Activated CD4-positive, alpha-beta T cell treated with anti-CD3 and anti-CD28 coated beads, Interleukin-2, amount 50 U/mL, for 4 hours (primary cell): Measurements from ENCODE around the gene SMPD2.

Source experiments
- DNase-seq, 2 experiments: peaks; one replicate each; pipeline ENCODE4 v3.0.0-alpha.2; 2020

Gene SMPD2

GRCh38 chr6:109488001-109488400 lies 47.5 kb downstream of the SMPD2 start:
- no peak for DNase-seq

DNA sequence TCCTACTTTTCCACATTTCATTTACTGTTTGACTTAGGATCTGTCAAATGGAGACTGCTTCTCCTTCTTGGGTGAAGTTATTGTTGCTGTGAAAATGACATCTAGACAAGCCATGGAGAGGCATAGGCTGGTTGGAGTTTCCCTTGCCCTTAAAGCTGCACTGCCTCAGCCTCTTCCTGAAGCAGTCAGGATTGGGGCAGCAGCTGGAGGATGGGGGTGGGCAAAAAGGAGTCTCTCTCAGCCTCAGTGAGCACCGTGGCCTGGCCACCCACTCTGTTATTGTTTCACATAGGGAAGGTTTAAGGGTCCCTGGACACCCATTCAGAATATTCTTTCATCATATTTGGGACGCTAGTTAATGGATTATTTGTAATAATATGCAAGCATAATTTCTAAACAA lies 50.2 kb downstream of the SMPD2 start:
- no peak for DNase-seq

- no peak for DNase-seq
These were observed 50.8 kb downstream of the SMPD2 start for GRCh38 chr6:109491207-109491938.
